K562 (cell line): Measurements from ENCODE around the gene SLC38A2. TPM values are rescaled to one million over a fixed set of nuclear protein-coding genes. Genes with fewer than 3 reads are reported as not detected.
A peak's percentile ranks its signal among the peaks of the same experiment; 100 is the strongest.

ENCODE experiments used
- ATF3 ChIP-seq, 2 experiments: fragments of 450-650 bp in 1 of 2; sonication (generic) in 1 of 2; formaldehyde crosslinking in 1 of 2; IDR thresholded peaks in 1 of 2; conservative IDR thresholded peaks in 1 of 2; 2 replicates each; pipeline versions ENCODE4 v1.6.1 to v1.8.1; 2016 to 2023; ENCODE audit warnings: mild to moderate bottlenecking in 2 of 2, moderate library complexity in 2 of 2, inconsistent platforms in 1 of 2, missing genetic modification reagents in 1 of 2
- BHLHE40 ChIP-seq: IDR thresholded peaks from 2 replicates; pipeline ENCODE4 v1.6.1; 2011; ENCODE audit warnings: low read length, improper control_type of control experiment
- CBFA2T3 ChIP-seq: fragments of 450-650 bp; IDR thresholded peaks from 2 replicates; pipeline ENCODE4 v1.6.1; 2017
- EHMT2 ChIP-seq: fragments of 450-650 bp; IDR thresholded peaks from 2 replicates; pipeline ENCODE4 v1.6.1; 2018; ENCODE audit warnings: antibody characterized with exemption
- FOSL1 ChIP-seq: fragments of 200-800 bp; sonication (Bioruptor generic); conservative IDR thresholded peaks from 2 replicates; pipeline ENCODE4 v1.6.1; 2016; ENCODE audit warnings: missing genetic modification characterization, missing compliant biosample characterization
- JUNB ChIP-seq: fragments of 450-650 bp; formaldehyde crosslinking; conservative IDR thresholded peaks from 2 replicates; pipeline ENCODE4 v1.4.0; 2020; ENCODE audit warnings: mild to moderate bottlenecking
- KDM5B ChIP-seq: fragments of 200-600 bp; sonication (generic); IDR thresholded peaks from 2 replicates; pipeline ENCODE4 v1.6.1; 2012; ENCODE audit warnings: low read depth, mild to moderate bottlenecking, moderate library complexity, low read length, control low read depth, inconsistent platforms; ENCODE audit not compliant: insufficient replicate concordance
- MBD2 ChIP-seq: sonication (generic); IDR thresholded peaks from 2 replicates; pipeline ENCODE4 v1.6.1; 2016; ENCODE audit warnings: low read depth, borderline replicate concordance
- MYC ChIP-seq, 2 experiments: fragments of 250-450 bp in 1 of 2; sonication (Bioruptor Pico) in 1 of 2; IDR thresholded peaks; 2 replicates each; pipeline versions ENCODE4 v1.5.1 to v1.6.1; 2012 to 2021; ENCODE audit warnings: low read depth in 2 of 2, borderline replicate concordance in 1 of 2, improper control_type of control experiment in 1 of 2, low read length in 1 of 2, mild to moderate bottlenecking in 1 of 2, moderate library complexity in 1 of 2
- NBN ChIP-seq: fragments of 450-650 bp; IDR thresholded peaks from 2 replicates; pipeline ENCODE4 v1.6.1; 2016; ENCODE audit warnings: low read depth, mild to moderate bottlenecking
- NFE2 ChIP-seq: IDR thresholded peaks from 2 replicates; pipeline ENCODE4 v1.6.1; 2014; ENCODE audit warnings: antibody characterized with exemption, low read depth
- OTX1 ChIP-seq: fragments of 450-650 bp; formaldehyde crosslinking; IDR thresholded peaks from 2 replicates; pipeline ENCODE4 v1.4.0; 2022; ENCODE audit warnings: mild to moderate bottlenecking
- RBFOX2 ChIP-seq: fragments of 200-400 bp; formaldehyde crosslinking; IDR thresholded peaks from 2 replicates; pipeline ENCODE4 v1.6.1; 2017; ENCODE audit warnings: low read depth, mild to moderate bottlenecking, low read length, moderate library complexity
- RBM15 ChIP-seq: fragments of 200-400 bp; formaldehyde crosslinking; IDR thresholded peaks from 2 replicates; pipeline ENCODE4 v1.6.1; 2018; ENCODE audit warnings: mild to moderate bottlenecking, low read length, moderate library complexity; ENCODE audit not compliant: insufficient read depth
- SOX6 ChIP-seq: fragments of 450-650 bp; IDR thresholded peaks from 2 replicates; pipeline ENCODE4 v1.6.1; 2014; ENCODE audit warnings: mild to moderate bottlenecking
- TAF9B ChIP-seq: fragments of 450-650 bp; IDR thresholded peaks from 2 replicates; pipeline ENCODE4 v1.6.1; 2018; ENCODE audit warnings: mild to moderate bottlenecking; ENCODE audit not compliant: partially characterized antibody
- ZBTB17 ChIP-seq: fragments of 450-650 bp; formaldehyde crosslinking; IDR thresholded peaks from 2 replicates; pipeline ENCODE4 v1.4.0; 2020; ENCODE audit warnings: mild to moderate bottlenecking
- ZNF134 ChIP-seq: fragments of 250-450 bp; sonication (Bioruptor Pico); conservative IDR thresholded peaks from 2 replicates; pipeline ENCODE4 v1.4.0; 2020
- polyA plus RNA-seq, 8 experiments: library from polyadenylated mRNA; depleted of rRNA in 4 of 8; stranded (reverse) in 5 of 8; unstranded in 3 of 8; fragments of >200 nt; fragmentation: Nextera tagmentation in 2 of 8; fragmentation: Illumina TruSeq in 1 of 8; extraction: Ambion mirVana in 2 of 8; extraction: Trizol in 1 of 8; gene quantifications; 2 replicates each; pipeline versions ENCODE4 v1.2.1 to v1.2.3, GENCODE V29; 2011 to 2014; ENCODE audit warnings: inconsistent platforms in 1 of 8, missing spikeins in 1 of 8
- total RNA-seq, 7 experiments: library from RNA; depleted of rRNA in 6 of 7; stranded (reverse); fragments of >200 nt in 6 of 7; fragmentation: Illumina TruSeq in 2 of 7; extraction: Trizol in 2 of 7; gene quantifications; 2 replicates each; pipeline versions ENCODE4 v1.2.1 to v1.2.3, GENCODE V29; 2011 to 2021; ENCODE audit warnings: low replicate concordance in 1 of 7
- TF ChIP-seq, protein P1 (sequence below): fragments of 450-650 bp; IDR thresholded peaks from 2 replicates; pipeline ENCODE4 v1.6.1; 2016; ENCODE audit warnings: mild to moderate bottlenecking
- TF ChIP-seq, protein P2 (sequence below): fragments of 250-450 bp; sonication (Bioruptor Pico); IDR thresholded peaks from 2 replicates; pipeline ENCODE4 v1.5.0; 2021; ENCODE audit warnings: mild to moderate bottlenecking, borderline replicate concordance
- TF ChIP-seq, protein P3 (sequence below), 2 experiments: fragments of 250-450 bp in 1 of 2; fragments of 450-650 bp in 1 of 2; sonication (Bioruptor Pico) in 1 of 2; IDR thresholded peaks; 2 replicates each; pipeline versions ENCODE4 v1.6.1 to v1.8.0; 2016 to 2021; ENCODE audit warnings: mild to moderate bottlenecking in 2 of 2, moderate library complexity in 2 of 2, missing compliant biosample characterization in 1 of 2, missing genetic modification characterization in 1 of 2

SLC38A2 gene
- total and polyA plus RNA-seq, 9 of the 15 experiments (the other 6 are each of a cell fraction or from before 2014, with no cell fraction given), result 98.7 to 292 (median 143) TPM

DNA sequence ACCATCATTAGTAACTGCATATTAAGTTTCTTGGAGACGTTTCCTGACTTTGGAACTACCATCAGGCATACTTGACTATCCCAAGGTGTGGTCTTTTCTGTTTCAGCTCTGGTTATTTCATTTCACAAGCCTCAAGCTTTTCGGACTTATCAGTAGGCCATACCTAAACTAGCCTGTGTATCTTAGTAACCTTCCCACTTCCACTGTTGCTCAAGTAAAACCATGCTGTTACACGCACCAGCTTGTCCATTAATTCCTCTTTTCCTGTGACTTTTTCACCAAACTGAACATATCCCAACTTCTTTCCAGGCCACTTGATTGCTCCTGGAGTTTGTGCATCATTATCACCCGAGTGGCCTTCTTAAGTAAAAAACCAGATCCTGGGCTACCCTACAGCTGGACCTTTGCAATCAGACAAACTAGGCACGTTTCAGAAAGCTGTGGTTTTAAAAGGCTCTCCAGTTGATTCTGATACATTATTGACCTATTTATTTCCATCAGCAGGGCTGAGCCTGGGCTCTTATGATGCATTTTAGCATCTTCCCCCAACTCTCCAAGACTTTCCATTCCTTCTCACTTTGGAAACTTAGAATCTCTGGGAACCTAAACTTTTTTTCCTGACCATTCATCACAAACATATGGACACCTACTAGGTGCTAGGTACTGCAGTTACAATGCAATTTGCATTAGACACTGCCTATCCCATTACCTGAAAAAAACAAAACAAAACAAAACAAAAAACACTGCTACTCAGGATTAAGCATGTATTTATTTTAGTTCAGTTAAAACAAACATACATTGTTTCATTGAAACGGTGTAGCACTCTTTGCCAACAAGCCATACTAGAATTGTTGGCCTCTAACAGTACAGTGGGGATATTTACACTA is 14.9 kb downstream of the SLC38A2 start (continued):
- TF ChIP-seq CBFA2T3, result no peak
- no peak for TF ChIP-seq JUNB (CRISPR knock-in tag)
- TF ChIP-seq RBM15, result no peak
- peak; percentile 58 for TF ChIP-seq RBFOX2
- no peak for TF ChIP-seq ATF3 (IDR thresholded peaks at IDR 0.05)
- TF ChIP-seq ATF3 (CRISPR knock-in tag; conservative IDR thresholded peaks at IDR 0.05), result no peak
- no peak for TF ChIP-seq FOSL1 (tag)
- peak; percentile 26; the same call in 1 of the 2 replicates for TF ChIP-seq SOX6
- no peak for TF ChIP-seq NBN
- no peak for TF ChIP-seq KDM5B
- TF ChIP-seq TAF9B, result no peak
- TF ChIP-seq ZNF134 (CRISPR knock-in tag), result no peak; the same call in 1 of the 2 replicates
- TF ChIP-seq, protein P1, sequence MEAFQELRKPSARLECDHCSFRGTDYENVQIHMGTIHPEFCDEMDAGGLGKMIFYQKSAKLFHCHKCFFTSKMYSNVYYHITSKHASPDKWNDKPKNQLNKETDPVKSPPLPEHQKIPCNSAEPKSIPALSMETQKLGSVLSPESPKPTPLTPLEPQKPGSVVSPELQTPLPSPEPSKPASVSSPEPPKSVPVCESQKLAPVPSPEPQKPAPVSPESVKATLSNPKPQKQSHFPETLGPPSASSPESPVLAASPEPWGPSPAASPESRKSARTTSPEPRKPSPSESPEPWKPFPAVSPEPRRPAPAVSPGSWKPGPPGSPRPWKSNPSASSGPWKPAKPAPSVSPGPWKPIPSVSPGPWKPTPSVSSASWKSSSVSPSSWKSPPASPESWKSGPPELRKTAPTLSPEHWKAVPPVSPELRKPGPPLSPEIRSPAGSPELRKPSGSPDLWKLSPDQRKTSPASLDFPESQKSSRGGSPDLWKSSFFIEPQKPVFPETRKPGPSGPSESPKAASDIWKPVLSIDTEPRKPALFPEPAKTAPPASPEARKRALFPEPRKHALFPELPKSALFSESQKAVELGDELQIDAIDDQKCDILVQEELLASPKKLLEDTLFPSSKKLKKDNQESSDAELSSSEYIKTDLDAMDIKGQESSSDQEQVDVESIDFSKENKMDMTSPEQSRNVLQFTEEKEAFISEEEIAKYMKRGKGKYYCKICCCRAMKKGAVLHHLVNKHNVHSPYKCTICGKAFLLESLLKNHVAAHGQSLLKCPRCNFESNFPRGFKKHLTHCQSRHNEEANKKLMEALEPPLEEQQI, result no peak
- TF ChIP-seq, protein P2, sequence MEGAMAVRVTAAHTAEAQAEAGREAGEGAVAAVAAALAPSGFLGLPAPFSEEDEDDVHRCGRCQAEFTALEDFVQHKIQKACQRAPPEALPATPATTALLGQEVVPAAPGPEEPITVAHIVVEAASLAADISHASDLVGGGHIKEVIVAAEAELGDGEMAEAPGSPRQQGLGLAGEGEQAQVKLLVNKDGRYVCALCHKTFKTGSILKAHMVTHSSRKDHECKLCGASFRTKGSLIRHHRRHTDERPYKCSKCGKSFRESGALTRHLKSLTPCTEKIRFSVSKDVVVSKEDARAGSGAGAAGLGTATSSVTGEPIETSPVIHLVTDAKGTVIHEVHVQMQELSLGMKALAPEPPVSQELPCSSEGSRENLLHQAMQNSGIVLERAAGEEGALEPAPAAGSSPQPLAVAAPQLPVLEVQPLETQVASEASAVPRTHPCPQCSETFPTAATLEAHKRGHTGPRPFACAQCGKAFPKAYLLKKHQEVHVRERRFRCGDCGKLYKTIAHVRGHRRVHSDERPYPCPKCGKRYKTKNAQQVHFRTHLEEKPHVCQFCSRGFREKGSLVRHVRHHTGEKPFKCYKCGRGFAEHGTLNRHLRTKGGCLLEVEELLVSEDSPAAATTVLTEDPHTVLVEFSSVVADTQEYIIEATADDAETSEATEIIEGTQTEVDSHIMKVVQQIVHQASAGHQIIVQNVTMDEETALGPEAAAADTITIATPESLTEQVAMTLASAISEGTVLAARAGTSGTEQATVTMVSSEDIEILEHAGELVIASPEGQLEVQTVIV (CRISPR knock-in tag), result peak; percentile 16; the same call in 1 of the 2 replicates
- TF ChIP-seq, protein P3, sequence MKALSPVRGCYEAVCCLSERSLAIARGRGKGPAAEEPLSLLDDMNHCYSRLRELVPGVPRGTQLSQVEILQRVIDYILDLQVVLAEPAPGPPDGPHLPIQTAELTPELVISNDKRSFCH (CRISPR knock-in tag; IDR thresholded peaks at IDR 0.05), result no peak
- TF ChIP-seq, protein P3 (tag; IDR thresholded peaks at IDR 0.05), result no peak
- peak; percentile 24; the same call in 1 of the 2 replicates for TF ChIP-seq MBD2
- TF ChIP-seq EHMT2, result no peak
- peak; percentile 56; the same call in 1 of the 2 replicates for TF ChIP-seq OTX1 (CRISPR knock-in tag)
- peak; percentile 90 for TF ChIP-seq ZBTB17 (CRISPR knock-in tag)
- TF ChIP-seq MYC (IDR thresholded peaks at IDR 0.05; ENCODE audit: low read depth, low read length), result no peak
- peak; percentile 75; the same call in 1 of the 2 replicates for TF ChIP-seq MYC (CRISPR knock-in tag; IDR thresholded peaks at IDR 0.05; ENCODE audit: borderline replicate concordance, low read depth)
- TF ChIP-seq BHLHE40, result peak; percentile 54
- TF ChIP-seq NFE2, result no peak
